CMK (cell line): ENCODE data around the gene MMP11.

Source experiments
- DNase-seq: peaks from one replicate; pipeline ENCODE4 v3.0.0-alpha.2; 2010; ENCODE audit warnings: low read depth

Gene MMP11

DNA sequence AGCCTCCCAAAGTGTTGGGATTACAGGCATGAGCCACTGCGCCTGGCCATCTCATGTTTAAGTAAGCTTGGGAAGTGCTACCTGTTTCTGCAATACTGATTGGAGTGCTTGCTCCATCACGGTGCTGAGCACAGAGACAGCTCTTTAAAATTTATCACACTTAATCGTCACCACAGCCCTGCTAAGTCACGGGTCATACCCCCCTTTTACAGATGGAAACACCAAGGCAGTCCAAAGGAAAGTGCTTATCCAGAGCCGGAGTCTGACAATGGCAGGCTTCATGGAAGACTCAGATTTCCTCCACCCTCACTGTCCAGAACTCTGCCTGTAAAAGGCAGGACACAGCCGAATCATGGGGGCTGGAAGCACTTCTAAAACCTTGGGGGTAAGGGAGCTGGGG lies 12.6 kb upstream of the MMP11 start:
- DNase-seq, result no peak

DNA sequence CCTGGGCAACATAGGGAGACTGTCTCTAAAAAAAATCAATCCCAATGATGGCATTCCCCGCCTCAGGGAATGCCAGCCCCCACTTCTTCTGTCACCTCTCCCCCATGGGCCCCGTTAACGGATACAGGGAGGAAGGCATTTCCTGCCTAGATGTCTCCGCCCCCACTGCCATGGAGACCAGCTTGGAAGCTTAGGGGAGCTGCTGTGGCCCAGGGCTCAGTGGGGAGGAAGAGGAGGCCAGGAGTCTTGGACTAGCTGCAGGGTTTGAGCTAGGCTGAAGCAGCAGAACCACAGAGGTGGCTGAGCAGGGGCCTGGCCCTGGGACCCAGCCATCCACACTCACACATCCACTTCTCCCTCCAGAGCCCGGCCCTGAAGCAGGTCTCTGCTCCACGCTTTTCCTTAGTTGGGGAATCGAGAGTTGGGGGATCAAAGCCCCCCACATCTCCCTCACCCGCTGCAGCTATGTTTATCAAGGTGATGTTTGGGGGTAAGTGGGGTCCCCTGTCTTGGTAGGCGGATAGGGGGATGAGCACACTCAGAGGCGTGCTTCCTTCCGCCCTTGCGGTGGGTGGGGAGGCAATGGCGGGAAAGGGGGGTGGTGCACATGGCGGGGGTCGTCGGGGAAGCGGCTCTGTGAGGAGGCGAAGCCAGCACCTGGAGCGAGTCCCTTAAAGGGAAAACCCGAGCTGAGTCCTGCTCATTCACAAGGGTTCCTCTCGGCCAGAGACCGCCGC lies 9.6 kb upstream of the MMP11 start, which contains the start of gene C22orf15:
Gene C22orf15 (plus strand): TSS at position 149 of the 737 bp plus-strand sequence. CDS start 317 bp downstream, at position 466.
- no peak for DNase-seq

- no peak for DNase-seq
Observed at GRCh38 chr22:23763579-23763945, 9.1 kb upstream of the MMP11 start.

DNA sequence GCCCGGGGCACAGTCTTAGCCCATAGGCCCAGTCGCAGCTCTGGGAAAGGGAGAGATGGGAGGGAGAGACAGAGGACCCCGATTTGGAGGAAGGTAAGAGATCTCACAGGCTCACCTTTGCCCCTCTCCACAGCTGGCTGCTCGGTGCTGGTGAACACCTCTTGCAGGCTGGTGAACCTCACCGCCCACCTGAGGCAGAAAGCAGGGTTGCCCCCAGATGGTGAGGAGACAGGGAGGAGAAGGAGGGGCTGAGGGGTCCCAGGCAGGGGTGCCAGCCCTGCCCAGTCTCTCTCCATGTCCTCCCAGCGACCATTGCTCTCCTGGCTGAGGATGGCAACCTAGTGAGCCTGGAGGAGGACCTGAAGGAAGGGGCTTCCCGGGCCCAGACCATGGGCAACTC lies 8.7 kb upstream of the MMP11 start:
- DNase-seq, result no peak

DNA sequence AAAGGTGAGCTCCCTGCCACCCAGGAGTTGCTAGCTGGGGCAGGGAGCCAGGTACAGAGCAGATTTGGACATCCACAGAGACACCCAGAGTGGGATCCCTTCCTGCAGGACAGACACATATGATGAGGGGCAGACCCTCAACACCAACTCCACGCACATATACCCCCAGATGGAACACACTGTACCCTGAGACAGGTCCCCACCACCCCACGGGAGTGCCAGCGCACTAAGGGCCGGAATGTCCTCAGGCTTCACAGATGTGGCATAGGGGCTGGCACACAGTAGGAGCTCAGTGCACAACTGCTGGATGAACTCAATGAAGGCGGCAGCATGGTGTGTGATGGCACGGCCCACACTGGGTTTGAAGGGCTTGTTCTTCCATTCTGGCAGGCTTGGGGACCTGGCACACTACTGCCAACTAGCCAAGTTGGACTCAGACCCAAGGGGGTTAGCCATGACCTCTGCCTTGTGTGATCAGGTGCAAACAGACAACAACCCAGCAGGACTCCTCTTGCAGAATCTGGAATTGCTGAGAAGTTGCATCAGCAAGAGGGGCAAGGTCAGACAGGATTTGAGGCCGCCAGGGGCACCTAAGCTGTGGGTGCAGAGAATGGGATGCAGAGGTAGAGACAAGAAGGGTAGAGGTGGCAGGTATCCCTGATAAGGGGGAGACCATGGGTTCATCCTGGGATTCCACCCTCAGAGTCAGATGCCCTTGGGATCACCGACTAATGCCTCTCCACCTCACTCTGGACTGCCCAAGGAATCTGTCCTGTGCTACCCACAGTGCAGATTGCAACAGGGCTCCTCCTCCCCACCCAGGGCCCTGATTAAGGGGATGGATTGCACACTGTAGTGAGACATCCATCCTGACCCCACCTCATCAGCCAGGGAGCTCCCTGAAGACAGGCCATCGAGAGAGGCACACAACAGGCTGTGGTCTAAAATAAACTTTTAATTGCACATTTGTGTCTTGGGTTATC lies 7.5 kb upstream of the MMP11 start:
- DNase-seq, result no peak

DNA sequence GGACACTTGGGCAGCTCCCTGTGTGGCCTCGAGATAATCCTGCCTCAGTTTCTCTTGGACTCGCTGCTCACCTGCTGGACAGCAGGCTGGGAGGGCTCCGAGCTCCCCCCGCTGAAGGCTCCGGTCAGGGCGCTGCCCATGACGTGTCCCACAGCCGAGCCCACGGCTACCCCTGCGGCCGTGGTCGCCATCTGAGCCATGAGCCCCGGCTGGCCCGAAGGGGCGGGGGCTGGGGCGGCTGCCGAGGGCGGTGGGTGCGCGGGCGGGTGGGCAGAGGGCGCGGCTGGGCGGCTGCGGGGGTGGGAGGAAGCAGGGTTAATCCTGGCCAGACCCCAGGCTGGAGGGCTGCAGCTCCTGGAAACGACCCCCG lies 5.4 kb upstream of the MMP11 start:
- no peak for DNase-seq

DNA sequence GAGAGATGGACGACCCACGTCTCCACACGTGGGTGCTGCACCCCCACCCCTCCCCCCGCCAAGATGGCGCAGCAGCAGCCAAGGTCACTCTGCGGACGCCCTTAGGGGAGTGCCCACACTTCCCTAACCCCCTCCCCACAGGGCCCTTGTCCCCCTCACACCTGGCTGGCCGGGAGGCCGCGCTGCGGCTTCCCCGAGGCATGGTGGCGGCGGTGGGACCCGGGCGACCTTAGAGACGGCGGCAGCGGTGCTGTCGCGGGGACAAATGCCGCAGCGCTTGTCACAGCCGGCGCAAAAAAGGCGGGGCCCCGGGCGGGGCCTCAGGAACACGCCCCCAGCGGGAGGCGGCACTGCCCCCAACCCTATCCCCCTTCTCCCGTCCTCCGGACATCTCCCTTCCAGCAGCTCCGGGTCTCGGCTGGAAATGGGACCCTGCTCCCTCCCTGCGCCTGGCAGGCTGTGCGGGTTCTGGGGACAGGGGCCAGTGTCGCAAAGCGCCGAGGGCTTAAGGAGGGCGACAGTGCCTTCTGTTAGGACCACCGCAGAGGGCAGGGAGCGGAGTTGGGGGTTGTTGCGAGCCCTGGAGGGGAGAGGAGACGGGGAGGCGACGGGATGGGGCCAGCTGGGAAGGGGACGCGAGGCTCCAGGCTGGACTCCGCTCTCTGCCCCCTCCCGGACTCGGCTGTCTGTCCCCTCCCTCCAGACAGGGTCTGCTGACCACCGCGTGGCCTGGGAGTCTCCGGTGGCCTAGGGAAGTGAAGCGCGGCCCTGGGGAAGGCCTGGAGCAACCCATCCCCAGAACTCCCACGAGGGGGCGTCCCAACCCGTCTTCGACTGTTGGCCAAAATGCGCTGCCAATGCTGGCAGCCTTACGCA lies 4.7 kb upstream of the MMP11 start, which contains the start of gene CHCHD10:
Gene CHCHD10 (minus strand): TSS at position 300 of the 876 bp plus-strand sequence. CDS start 98 bp downstream, at position 202.
- DNase-seq, result peak; percentile 80

- no peak for DNase-seq
Observed at GRCh38 chr22:23769321-23769965, 3.2 kb upstream of the MMP11 start.

GRCh38 chr22:23772315-23772648 lies 367 bp upstream of the MMP11 start:
- DNase-seq, result no peak

DNA sequence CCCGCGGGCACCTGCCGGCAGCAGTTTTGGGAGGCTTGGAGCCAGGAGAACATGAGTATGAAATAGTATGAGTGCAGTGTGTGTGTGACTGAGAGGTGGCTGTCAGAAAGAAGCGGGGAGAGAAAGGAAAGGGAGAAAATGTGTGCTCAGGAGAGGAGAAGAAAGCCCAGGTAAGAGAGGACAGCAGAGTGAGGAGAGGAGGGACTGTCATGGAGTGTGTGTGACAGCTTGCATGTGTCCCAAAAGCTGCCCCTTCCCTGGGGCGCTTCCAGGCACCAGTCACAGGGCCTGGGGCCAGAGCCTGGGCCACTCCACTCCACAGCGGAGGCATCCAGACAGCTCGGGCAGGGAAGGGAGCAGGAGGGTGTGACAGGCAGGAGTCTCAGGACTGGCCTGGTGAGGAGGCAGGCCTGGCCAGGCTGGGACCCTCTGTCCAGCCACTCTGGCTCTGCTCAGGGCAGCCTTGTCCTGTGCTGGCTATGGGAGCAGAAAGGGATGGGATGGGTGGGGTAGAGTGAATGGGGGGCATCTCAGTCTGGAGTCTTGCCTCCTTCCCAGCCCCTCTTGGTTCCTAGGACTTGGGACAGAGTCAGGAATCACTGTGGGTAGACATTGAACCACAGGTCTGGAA lies 949 bp downstream of the MMP11 start:
- DNase-seq, result no peak

- no peak for DNase-seq
Observed at GRCh38 chr22:23774114-23774921, 1.7 kb downstream of the MMP11 start.

- no peak for DNase-seq
Observed at GRCh38 chr22:23774922-23775436, 2.3 kb downstream of the MMP11 start.

DNA sequence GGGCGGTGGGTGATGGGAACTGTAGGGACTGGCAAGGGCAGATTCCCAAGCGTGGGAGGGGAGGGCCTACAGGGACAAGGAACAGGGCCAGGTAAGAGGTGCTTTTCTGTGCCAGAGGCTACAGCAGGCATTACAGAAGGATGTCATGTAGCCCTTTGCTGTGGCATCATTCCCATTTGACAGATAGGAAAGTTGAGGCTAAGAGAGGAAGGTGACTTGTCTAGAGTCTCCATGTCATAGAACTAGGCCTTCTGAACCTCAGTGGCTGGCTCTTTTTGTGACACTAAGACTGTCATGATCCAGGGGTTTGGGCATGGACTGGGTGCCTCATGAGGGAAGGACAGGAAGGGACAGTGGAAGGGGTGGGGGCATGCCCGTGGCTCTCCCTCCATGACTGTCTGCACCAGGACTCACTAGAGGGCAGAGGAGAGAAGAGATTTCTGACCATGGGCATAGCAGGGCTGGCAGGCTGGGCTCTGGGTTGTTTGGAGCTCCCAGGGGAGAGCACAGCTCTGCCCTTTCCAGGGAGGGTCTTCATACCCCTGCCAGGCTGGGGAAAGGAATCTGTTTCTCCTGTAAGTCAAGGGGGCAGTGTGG lies 3.2 kb downstream of the MMP11 start:
- DNase-seq, result no peak

DNA sequence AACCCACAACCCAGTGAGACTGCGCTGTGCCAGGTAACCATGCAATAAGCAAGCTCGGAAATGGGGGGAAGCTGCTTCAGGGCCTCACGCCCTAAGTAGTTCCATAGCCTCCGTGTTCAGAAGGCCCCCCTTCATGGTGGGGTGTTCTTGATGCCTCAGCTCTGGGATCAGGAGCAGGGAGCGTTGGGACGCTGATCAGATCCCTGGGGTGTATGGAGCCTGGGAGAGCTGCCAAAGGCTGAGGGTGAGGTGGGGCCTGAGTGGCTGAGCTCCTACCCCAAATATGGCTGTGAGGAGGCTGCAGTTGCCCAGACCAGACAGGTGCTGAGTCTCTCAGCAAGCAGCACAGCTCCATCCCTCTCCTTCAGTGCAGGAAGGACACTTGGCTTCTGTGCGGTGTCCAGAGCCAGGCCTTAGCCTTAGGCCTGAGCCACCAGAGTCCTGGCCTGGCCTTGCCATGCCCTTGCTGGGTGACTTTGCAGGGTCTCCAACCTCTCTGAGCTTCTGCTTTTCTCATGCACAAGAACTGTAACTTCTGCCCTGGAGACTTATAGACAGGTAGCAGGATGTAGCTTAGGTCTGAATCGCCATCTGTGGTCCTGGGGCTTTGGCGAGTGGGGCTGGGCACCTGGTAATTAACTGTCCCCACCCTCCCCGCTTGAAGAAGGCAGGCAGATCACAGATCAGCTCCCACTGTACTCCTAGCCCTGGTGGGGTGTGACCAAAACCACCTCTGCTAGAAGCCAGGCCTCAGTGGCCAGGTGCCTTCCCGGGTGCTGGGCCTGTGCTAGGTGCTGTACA lies 5.3 kb downstream of the MMP11 start:
- DNase-seq, result no peak

DNA sequence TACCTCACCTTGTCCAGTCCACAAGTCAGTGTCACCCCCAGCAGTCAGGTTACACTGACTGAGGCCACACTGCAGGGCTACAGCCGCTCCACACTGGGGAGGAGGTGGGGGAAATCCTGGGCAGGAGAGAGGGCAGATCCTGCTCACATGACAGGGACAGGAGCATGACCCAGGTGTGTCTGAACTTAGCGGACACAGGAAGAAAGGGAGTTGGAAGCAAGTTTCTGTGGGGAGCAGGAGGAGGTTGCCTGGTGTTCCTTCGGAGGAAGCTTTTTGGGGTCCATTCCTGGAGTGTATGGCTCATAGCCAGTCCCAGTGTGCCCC lies 5.9 kb downstream of the MMP11 start:
- no peak for DNase-seq

- DNase-seq, result no peak
Observed at GRCh38 chr22:23779083-23779482, 6.4 kb downstream of the MMP11 start.

DNA sequence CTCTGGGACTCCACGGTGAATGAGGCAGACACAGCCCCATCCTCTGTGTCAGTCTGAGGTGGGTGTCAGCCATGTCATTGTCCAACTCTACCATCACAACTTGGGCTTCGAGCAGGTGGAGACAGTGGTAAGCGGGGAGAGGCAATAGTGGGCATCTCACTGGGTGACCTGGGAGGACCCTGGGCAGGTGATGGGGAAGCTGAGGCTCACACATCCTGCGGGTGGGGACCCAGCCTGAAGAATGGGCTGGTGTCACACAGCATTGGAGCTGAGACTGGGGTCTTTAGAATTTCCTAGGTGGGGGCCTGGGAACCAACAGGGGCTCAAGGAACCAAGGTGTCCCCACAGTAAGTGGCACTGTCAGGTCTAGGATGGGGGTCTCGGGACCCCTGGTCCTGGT lies 7.1 kb downstream of the MMP11 start:
- DNase-seq, result no peak

DNA sequence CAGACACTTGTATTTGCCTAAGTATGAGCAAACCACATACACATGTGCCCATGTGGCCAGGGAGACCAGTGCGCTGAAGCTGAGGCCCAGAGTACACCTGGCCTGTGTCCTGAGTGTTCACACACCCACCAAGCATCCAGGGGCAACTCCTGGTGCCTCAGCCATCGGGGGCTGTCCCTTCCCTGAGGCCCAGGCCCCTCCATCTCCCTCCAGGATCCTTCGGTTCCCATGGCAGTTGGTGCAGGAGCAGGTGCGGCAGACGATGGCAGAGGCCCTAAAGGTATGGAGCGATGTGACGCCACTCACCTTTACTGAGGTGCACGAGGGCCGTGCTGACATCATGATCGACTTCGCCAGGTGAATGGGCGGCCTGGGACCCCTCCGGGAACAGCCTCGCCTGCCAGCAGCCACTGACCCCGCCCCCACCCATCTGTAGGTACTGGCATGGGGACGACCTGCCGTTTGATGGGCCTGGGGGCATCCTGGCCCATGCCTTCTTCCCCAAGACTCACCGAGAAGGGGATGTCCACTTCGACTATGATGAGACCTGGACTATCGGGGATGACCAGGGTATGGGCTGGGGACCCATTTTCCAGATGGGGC lies 7.6 kb downstream of the MMP11 start:
- no peak for DNase-seq

GRCh38 chr22:23781065-23781464 lies 8.4 kb downstream of the MMP11 start:
- no peak for DNase-seq
